Endodermal cell (in vitro differentiated cells): ENCODE results near the gene ZNF100. TPM values are rescaled to one million over a fixed set of nuclear protein-coding genes. Genes with fewer than 3 reads are reported as not detected.
"Not testable (repeated sequence)": the region's sequence is repeated elsewhere in the genome, so short reads cannot be mapped to it uniquely, and the experiment has no call there.

ENCODE experiments used
- DNase-seq: peaks from one replicate; pipeline ENCODE4 v3.0.0-alpha.2; 2017
- H3K27ac ChIP-seq: 2 replicates; pipeline ENCODE4 v1.5.1; 2013; ENCODE audit warnings: mild to moderate bottlenecking, low read depth, low read length, moderate library complexity
- H3K27me3 ChIP-seq: 2 replicates; pipeline ENCODE4 v1.6.1; 2013; ENCODE audit warnings: mild to moderate bottlenecking, low read length, moderate library complexity; ENCODE audit not compliant: insufficient read depth, control insufficient read depth, poor library complexity, severe bottlenecking
- H3K36me3 ChIP-seq: 2 replicates; pipeline ENCODE4 v1.7.0; 2013; ENCODE audit warnings: mild to moderate bottlenecking, low read length, moderate library complexity; ENCODE audit not compliant: control insufficient read depth, insufficient read depth
- H3K4me1 ChIP-seq: one replicate; pipeline ENCODE4 v1.7.0; 2013; ENCODE audit warnings: low read length; ENCODE audit not compliant: control insufficient read depth, insufficient read depth
- H3K4me3 ChIP-seq: 2 replicates; pipeline ENCODE4 v1.5.1; 2013; ENCODE audit warnings: mild to moderate bottlenecking, low read length, moderate library complexity
- H3K9ac ChIP-seq: 2 replicates; pipeline ENCODE4 v1.6.1; 2013; ENCODE audit warnings: mild to moderate bottlenecking, low read length, moderate library complexity; ENCODE audit not compliant: poor library complexity, severe bottlenecking; ENCODE audit errors: extremely low read depth
- H3K9me3 ChIP-seq: 2 replicates; pipeline ENCODE4 v1.6.1; 2013; ENCODE audit warnings: mild to moderate bottlenecking, low read length, moderate library complexity; ENCODE audit not compliant: control insufficient read depth
- H3K27ac Mint-ChIP-seq: 2 replicates; pipeline ENCODE4 v1.8.0; 2020; ENCODE audit warnings: mixed read lengths
- H3K27me3 Mint-ChIP-seq: 2 replicates; pipeline ENCODE4 v1.8.0; 2021; ENCODE audit warnings: mild to moderate bottlenecking, mixed read lengths; ENCODE audit not compliant: insufficient read depth
- H3K36me3 Mint-ChIP-seq: 2 replicates; pipeline ENCODE4 v1.8.0; 2020; ENCODE audit warnings: low read depth, mixed read lengths
- H3K4me1 Mint-ChIP-seq: 2 replicates; pipeline ENCODE4 v1.8.0; 2020; ENCODE audit warnings: mixed read lengths
- H3K4me3 Mint-ChIP-seq: 2 replicates; pipeline ENCODE4 v1.8.0; 2020; ENCODE audit warnings: mild to moderate bottlenecking, moderate library complexity, mixed read lengths
- H3K9me3 Mint-ChIP-seq: 2 replicates; pipeline ENCODE4 v1.8.0; 2020; ENCODE audit warnings: mild to moderate bottlenecking, mixed read lengths
- CTCF ChIP-seq: fragments of 200-600 bp; sonication (generic); conservative IDR thresholded peaks from 2 replicates; pipeline ENCODE4 v1.5.0; 2021; ENCODE audit warnings: antibody characterized with exemption, mild to moderate bottlenecking
- WGBS, 2 experiments: methylation state at CpG; one replicate each; pipeline versions ENCODE4 v1.1.5 to v1.1.7; 2013; ENCODE audit warnings: missing lambda C conversion rate in 2 of 2, mixed read lengths in 1 of 2; ENCODE audit not compliant: insufficient coverage in 1 of 2, insufficient read length in 1 of 2; 5-methylcytosine and 5-hydroxymethylcytosine counted together
- total RNA-seq, 2 donors: library from RNA; stranded (reverse); fragmentation: NEBNext Ultra II Directional in 1 of 2; extraction: Animal tissue kit (Norgen Biotek cat#: 25700) in 1 of 2; gene quantifications; 2 replicates in 1 of 2; 3 replicates in 1 of 2; pipeline ENCODE4 v1.2.1, GENCODE V29; 2021

The ZNF100 gene
- total RNA-seq, 2 donors from 2014 or later, result 20.4 to 28.3 TPM

DNA sequence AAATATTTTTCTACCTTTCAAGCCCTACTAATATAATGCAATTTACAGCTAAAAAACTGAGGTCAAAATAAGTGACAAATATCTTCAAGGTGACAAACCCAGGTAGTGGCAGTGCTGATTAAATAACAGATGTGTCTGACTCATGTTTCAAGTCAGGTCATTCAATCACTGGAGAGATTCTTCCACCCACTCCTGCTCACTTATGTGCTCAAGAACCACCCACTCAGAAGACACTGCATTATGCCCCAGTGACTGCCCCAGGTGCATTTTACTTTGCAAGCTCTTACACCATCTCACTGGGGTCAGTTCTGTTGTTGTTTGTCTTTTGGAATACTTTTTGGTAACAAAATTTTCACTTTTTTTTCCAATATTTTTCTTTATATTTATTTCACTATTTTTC, 2.2 kb downstream of the ZNF100 start:
- no peaks in the 10 kb centered on the region for H3K27me3 Mint-ChIP-seq
- peak overlapping the region; percentile 98 for H3K4me3 ChIP-seq
- peaks cover 6% of the 10 kb centered on the region for H3K9me3 Mint-ChIP-seq
- DNase-seq, result no peak
- H3K9me3 ChIP-seq, result peaks cover 31% of the 10 kb centered on the region
- no peak overlapping the region for H3K9ac ChIP-seq
- H3K4me3 Mint-ChIP-seq, result no peak overlapping the region
- H3K27ac Mint-ChIP-seq, result no peak overlapping the region
- peaks cover 51% of the 10 kb centered on the region for H3K36me3 Mint-ChIP-seq
- H3K4me1 Mint-ChIP-seq, result peaks cover 7% of the 10 kb centered on the region
- H3K4me1 ChIP-seq, result no peaks in the 10 kb centered on the region
- no peaks in the 10 kb centered on the region for H3K27me3 ChIP-seq
- H3K36me3 ChIP-seq, result peaks cover 48% of the 10 kb centered on the region
- no peak overlapping the region for H3K27ac ChIP-seq
- TF ChIP-seq CTCF, result no peak

DNA sequence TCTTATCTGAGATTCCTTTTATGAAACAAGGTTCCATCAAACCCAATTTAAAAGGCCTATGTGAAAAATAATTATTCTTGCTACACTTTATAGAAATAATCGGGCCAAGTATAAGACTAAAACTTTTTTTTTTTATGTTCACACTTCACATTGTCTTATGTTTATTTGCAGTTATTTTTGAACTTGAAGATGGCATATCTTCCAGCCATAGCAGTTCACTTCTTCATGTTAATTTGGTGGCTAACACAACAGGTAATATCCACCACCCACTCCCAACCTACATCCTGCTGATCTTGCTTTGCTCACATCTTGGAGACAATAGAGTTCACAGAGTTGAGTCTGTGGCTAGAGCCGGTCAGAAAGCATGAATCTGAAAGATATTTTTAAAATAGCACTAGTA, 5.8 kb downstream of the ZNF100 start:
- H3K9me3 ChIP-seq, result peaks cover 35% of the 10 kb centered on the region
- H3K4me1 ChIP-seq, H3K27me3 Mint-ChIP-seq, H3K27ac ChIP-seq, DNase-seq, H3K4me1 Mint-ChIP-seq, H3K27ac Mint-ChIP-seq, H3K9me3 Mint-ChIP-seq, H3K27me3 ChIP-seq, H3K9ac ChIP-seq, H3K4me3 Mint-ChIP-seq, H3K4me3 ChIP-seq: not testable (repeated sequence)
- H3K36me3 Mint-ChIP-seq, result peaks cover 83% of the 10 kb centered on the region
- peaks cover 80% of the 10 kb centered on the region for H3K36me3 ChIP-seq
- 97 to 100% methylated on average over 1 of the region's 2 CpGs for WGBS, 2 experiments

DNA sequence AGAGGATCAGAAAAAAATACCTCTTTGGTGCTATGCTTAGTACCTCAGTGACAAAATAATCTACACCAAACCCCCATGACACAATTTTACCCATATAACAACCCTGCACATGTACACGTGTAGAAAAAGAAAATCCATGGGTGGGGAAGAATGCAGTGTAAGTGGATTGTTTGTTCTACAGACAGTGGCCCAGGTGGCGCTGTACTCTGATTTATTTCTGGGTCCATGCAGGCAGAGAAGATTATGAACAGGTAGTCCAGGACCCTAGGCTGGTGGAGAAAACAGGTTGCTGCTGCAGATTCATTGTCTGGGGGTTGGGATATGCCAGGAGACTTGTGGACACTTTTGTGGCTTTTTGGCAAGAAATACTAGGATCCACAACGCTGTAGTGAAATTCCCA, 9.1 kb downstream of the ZNF100 start:
- Mint-ChIP-seq H3K27me3 (no peaks in the 10 kb centered on the region), H3K36me3 (peaks cover 93% of the 10 kb centered on the region), H3K27ac (peak overlapping the region; percentile 45), H3K4me3 (no peak overlapping the region), H3K9me3 (peaks cover 18% of the 10 kb centered on the region), H3K4me1 (no peaks in the 10 kb centered on the region)
- no peak overlapping the region for H3K9ac ChIP-seq
- H3K4me1 ChIP-seq, result no peaks in the 10 kb centered on the region
- peaks cover 88% of the 10 kb centered on the region for H3K36me3 ChIP-seq
- no peak for TF ChIP-seq CTCF
- 95 to 100% methylated on average over 2 to 3 of the region's 3 CpGs for WGBS, 2 experiments
- DNase-seq, result no peak
- H3K27me3 ChIP-seq, result no peaks in the 10 kb centered on the region
- H3K27ac ChIP-seq, result no peak overlapping the region
- peaks cover 36% of the 10 kb centered on the region for H3K9me3 ChIP-seq
- H3K4me3 ChIP-seq, result no peak overlapping the region

DNA sequence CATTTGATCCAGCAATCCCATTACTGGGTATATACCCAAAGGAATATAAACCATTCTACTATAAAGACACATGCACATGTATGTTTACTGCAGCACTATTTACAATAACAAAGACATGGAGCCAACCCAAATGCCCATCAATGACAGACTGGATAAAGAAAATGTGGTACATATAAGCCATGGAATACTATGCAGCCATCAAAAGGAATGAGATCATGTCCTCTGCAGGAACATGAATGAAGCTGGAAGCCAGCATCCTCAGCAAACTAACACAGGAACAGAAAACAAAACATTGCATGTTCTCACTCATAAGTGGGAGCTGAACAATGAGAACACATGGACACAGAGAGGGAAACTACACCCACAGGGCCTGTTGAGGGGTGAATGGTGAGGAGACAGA, 11.8 kb downstream of the ZNF100 start:
- H3K4me1 ChIP-seq, H3K27me3 Mint-ChIP-seq, H3K4me3 ChIP-seq, DNase-seq, H3K27me3 ChIP-seq, H3K4me3 Mint-ChIP-seq, H3K4me1 Mint-ChIP-seq, H3K27ac ChIP-seq, H3K9ac ChIP-seq, H3K27ac Mint-ChIP-seq: not testable (repeated sequence)
- Histone ChIP-seq H3K36me3 (peaks cover 90% of the 10 kb centered on the region), H3K9me3 (peaks cover 20% of the 10 kb centered on the region)
- Mint-ChIP-seq H3K9me3 (peaks cover 11% of the 10 kb centered on the region), H3K36me3 (peaks cover 92% of the 10 kb centered on the region)
